SK-N-MC (cell line): ENCODE measurements around the gene GPC3.

Source experiments
- EZH2 ChIP-seq: fragments of 200-600 bp; sonication (generic); IDR thresholded peaks from one replicate; pipeline ENCODE4 v1.6.1; 2017; ENCODE audit warnings: antibody characterized with exemption
- FOXP2 ChIP-seq: optimal IDR thresholded peaks from 2 replicates; pipeline ENCODE3; 2011; ENCODE audit warnings: mild to moderate bottlenecking, moderate library complexity; ENCODE audit not compliant: insufficient read depth; ENCODE audit errors: extremely low read length, control extremely low read depth
- POLR2AphosphoS5 ChIP-seq: IDR thresholded peaks from 2 replicates; pipeline ENCODE4 v1.6.1; 2012; ENCODE audit warnings: mild to moderate bottlenecking, low read depth, low read length, borderline replicate concordance

GRCh38 chrX:133745349-133745748 is 240.0 kb downstream of the GPC3 start:
- TF ChIP-seq EZH2 (no peak), POLR2AphosphoS5 (no peak), FOXP2 (no peak)
